ENCODE results near the gene MYO1D. TPM values are rescaled to one million over a fixed set of nuclear protein-coding genes. Genes with fewer than 3 reads are reported as not detected.

The MYO1D gene
- total and polyA plus RNA-seq, 12 donors, result 13.6 to 103 (median 59.8) TPM

- Histone ChIP-seq H3K27ac (no peak overlapping the region), H3K36me3 (replicated peaks in 1 of 2) (no peaks in the 10 kb centered on the region), H3K27me3 (no peaks in the 10 kb centered on the region), H3K9me3 (replicated peaks in 1 of 3) (no peaks in the 10 kb centered on the region), H3K4me1 (replicated peaks in 1 of 2) (peaks cover 6 to 22% of the 10 kb centered on the region in 2 donors), H3K4me3 (no peak overlapping the region)
- 89 to 92% (median 91%) methylated on average over 14 to 34 of the region's 34 CpGs for WGBS, 4 donors
- no peak for DNase-seq
- TF ChIP-seq POLR2A (IDR thresholded peaks at IDR 0.05), result no peak
- intact Hi-C loops (cut with DNase I), result no loop called here
Measured at GRCh38 chr17:32494621-32495358, 382.1 kb downstream of the MYO1D start.

- Histone ChIP-seq H3K36me3 (replicated peaks in 1 of 2) (no peaks in the 10 kb centered on the region), H3K4me1 (replicated peaks in 1 of 2) (peaks cover 6 to 22% of the 10 kb centered on the region in 2 donors), H3K9me3 (replicated peaks in 1 of 3) (no peaks in the 10 kb centered on the region), H3K4me3 (no peak overlapping the region), H3K27me3 (no peaks in the 10 kb centered on the region), H3K27ac (no peak overlapping the region)
- WGBS, 4 donors, result 90 to 96% (median 95%) methylated on average over 3 to 11 of the region's 11 CpGs
- intact Hi-C loops (cut with DNase I), result no loop called here
- TF ChIP-seq CTCF (IDR thresholded peaks at IDR 0.05), result no peak
- no peak for TF ChIP-seq POLR2A (IDR thresholded peaks at IDR 0.05)
- DNase-seq, result no peak
Measured at GRCh38 chr17:32493976-32494513, 382.9 kb downstream of the MYO1D start.

GRCh38 chr17:32493571-32493970 is 383.4 kb downstream of the MYO1D start:
- Histone ChIP-seq H3K27ac (no peak overlapping the region), H3K27me3 (no peaks in the 10 kb centered on the region), H3K4me1 (replicated peaks in 1 of 2) (peaks cover 6 to 22% of the 10 kb centered on the region in 2 donors), H3K36me3 (replicated peaks in 1 of 2) (no peaks in the 10 kb centered on the region), H3K4me3 (no peak overlapping the region), H3K9me3 (replicated peaks in 1 of 3) (no peaks in the 10 kb centered on the region)
- intact Hi-C loops (cut with DNase I), result no loop called here
- WGBS, 4 donors, result 88 to 97% (median 94%) methylated on average over 5 to 15 of the region's 15 CpGs
- no peak for DNase-seq
- TF ChIP-seq CTCF (IDR thresholded peaks at IDR 0.05), result no peak
- no peak for TF ChIP-seq POLR2A (IDR thresholded peaks at IDR 0.05)

DNA sequence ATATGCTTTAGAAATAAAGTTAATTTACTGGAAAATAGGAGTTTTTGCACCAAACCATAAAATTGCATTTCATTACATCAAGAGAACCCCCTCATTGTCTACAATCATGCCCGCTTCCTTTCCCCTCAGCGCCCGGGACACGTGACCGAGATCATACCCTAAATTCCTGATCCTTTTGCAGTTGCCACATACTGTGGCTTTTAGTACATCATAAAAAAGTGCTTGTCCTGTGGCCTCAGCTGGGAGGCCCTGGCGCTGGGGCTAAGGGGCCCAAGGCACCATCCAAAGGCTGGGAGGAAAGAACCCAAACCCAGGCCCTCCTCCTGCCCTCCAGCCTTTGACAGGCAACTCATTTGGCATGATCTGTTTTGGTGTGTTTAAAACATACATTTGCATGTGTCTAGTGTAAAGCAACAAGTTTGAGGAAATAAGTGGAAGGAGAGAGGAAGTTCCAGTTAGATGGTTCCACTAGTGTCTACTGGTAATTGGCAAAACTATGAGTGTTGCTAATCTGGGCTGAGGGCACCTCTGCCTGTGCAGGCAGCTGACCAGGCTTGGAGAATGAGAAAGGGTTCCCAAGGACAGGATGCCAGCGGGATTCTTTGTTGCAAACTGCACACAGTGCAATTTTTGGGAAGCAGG is 384.2 kb downstream of the MYO1D start:
- intact Hi-C loops (cut with DNase I), result no loop called here
- no peaks in the 10 kb centered on the region for H3K36me3 ChIP-seq (replicated peaks in 1 of 2)
- TF ChIP-seq POLR2A (IDR thresholded peaks at IDR 0.05) (no peak), CTCF (IDR thresholded peaks at IDR 0.05) (no peak)
- H3K4me1 ChIP-seq (replicated peaks in 1 of 2), result peaks cover 6 to 22% of the 10 kb centered on the region in 2 donors
- no peak overlapping the region for H3K4me3 ChIP-seq
- peak overlapping the region in 2 of 5 donors; percentile 3 to 49 for H3K27ac ChIP-seq
- 82 to 88% (median 87%) methylated on average over 7 of the region's 7 CpGs for WGBS, 4 donors
- H3K27me3 ChIP-seq, result no peaks in the 10 kb centered on the region
- DNase-seq, result no peak
- no peaks in the 10 kb centered on the region for H3K9me3 ChIP-seq (replicated peaks in 1 of 3)

Measured in adrenal gland (tissue), 12 donors.